Stimulated activated CD4-positive, alpha-beta T cell treated with anti-CD3 and anti-CD28 coated beads, Interleukin-4, amount 100 ng/mL, for 4 hours (primary cell): ENCODE measurements around the gene C13orf46.
"Not testable (repeated sequence)": the region's sequence is repeated elsewhere in the genome, so short reads cannot be mapped to it uniquely, and the experiment has no call there.

Experiments used
- DNase-seq, 2 experiments: peaks; one replicate each; pipeline ENCODE4 v3.0.0-alpha.2; 2020

Gene C13orf46

DNA sequence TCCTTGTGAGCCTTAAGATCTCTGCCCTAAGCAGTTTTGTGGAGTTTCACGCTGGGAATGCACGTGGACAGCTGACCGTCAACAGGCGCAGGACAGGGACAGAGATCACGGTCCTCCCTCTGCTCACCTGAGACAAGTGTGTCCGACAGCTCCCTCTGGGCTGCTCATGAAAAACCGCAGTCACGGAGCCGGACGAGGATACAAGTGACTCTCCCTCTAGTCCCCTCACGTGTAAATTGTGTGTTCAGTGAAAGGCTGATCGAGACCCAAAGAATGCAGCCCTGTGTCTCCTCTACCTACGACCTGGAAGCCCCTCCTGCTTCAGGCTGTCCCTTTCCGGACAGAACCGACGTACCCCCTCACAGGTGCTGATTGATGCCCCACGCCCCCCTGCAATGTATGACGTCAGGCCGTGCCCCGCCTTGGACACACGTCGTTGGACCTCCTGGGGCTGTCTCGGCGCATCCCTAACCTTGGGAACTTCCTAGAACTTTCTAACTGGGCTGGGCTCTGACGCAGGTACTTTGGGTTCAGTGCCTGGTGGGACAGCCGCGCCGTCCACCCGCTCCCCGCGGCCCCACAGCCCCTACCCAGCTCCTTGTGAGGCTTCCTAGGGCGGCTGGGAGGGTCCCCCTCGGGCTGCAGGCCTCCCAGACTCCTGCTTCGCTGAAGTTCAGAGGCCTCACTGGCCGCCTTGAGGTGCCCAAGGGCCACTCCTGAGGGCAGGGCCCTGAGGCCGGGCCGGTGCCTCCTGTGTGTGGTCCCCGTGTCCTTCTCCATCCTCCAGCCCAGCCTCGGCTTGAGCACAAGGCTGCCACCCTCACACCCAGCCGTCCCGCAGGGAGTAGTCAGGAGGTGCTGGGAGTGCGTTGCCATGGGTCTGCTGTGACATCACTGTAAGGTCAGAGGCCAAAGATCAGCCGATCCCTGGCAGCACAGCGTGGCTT is at the start of gene C13orf46:
TSS of gene C13orf46 (minus strand) at position 859 of the 947 bp plus-strand sequence. CDS start at position 780, 79 bp downstream.
- DNase-seq, result no peak

DNA sequence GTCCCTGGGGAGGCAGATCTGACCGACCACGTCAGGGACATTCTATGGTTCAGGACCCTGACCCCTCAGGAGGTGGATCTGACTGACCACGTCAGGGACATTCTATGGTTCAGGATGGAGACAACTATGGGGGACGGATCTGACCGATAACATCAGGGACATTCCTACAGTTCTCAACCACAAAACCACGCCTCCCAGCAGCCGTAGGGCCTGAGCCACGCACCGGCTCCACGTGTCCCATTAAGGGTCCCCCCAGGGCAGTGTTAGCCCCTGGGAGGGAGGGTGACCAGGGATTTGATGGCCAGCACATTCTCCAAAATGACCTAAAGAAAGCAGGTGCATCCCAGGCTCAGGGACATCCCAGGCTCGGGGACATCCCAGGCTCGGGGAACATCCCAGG is 49.0 kb upstream of the C13orf46 start:
- DNase-seq, result no peak

DNA sequence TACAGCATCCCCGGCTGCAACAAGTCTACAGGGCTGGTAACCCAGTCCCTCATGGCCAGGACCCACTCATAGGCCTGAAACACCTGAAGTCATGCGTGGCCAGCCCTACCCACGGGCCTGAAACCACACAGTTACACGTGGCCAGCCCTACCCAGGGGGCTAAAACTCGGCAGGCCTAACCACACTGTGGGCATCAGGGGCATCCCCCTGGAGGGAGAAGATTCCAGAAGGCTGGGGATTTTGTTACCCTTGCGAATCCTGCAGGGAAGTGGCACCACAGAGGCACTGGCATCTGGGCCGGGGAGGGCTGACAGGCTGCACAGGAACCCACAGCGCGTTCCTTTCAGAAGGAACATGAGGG is 48.4 kb upstream of the C13orf46 start:
- DNase-seq, result no peak

DNA sequence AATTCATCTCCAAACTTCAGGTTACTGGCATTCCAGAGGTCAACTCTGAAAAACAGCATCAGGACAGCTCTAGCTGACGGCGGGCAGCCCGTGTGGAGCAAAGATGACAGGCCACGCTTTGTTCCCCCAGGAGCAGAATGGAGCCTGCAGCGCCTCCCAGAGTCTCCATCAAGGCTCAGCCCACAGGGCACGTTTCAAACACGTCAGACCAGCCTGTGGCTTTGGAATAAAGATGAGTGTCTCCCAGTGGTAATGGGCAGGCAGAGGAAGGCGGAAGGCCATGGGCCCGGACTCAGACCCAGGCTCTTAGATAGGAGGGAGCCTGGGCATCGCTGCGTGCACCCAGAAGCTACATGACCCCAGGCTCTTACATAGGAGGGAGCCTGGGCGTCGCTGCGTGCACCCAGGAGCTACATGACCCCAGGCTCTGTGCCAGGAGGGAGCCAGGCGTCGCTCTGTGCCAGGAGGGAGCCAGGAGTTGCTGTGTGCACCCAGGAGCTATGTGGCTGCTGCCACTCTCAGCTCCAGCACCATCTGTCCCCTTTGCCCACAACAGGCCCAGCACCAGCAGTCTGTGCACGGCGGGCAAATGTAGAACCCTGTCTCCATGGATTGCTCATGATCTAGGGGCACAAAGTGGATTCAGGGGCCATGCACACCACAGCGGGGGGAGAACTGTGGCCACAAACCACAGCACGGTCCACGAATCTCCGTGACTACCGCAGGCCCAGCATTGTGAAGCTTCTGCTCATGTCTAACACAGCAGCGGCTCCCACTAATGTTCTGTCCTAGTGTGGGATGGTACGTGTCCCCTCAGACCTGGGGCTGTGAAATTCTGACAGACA is 47.8 kb upstream of the C13orf46 start:
- no peak for DNase-seq

DNA sequence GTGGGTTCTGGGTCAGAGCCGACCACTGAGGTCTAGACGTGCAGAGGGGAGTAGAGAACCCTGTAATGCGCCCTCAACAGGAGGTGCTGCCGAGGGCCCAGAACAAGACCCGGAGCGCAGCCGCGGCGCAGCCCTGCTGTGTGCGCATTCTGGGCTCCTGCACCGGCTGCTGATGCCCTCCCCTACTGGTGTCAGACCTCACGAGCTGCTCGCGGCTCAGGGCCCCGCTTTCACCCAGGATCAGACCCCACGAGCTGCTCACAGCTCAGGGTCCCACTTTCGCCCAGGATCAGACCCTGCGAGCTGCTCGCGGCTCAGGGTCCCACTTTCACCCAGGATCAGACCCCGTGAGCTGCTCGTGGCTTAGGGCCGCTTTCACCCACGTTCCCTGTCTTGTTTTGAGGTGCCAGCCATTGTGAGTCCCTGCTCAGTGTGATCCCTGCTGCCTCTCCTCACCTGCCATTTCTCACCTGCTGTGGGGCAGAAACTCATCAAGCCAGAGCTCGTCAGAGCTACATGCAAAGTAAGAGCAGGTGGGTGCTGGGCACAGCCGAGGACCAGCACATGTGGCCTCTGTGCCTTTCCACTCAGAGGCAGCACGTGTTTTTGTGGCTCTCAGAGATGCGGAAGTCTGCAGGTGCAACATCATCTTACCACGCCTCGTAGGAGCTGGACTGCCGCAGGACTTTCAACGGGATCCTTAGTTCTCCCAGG is 47.0 kb upstream of the C13orf46 start:
- no peak for DNase-seq

DNA sequence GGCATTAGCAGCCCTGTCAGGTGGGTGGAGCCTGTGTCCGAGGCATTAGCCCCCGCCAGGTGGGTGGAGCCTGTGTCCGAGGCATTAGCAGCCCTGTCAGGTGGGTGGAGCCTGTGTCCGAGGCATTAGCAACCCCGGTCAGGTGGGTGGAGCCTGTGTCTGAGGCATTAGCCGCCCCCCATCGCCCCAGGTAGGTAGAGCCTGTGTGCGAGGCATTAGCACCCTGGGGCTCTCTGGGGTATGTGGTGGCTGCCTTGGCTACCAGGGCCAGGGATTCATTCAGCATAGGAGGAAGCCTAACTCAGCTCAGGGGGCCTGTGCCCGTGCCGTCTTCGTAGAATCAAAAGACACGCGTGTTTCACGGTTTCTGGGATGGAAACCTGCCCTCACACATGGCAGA is 46.3 kb upstream of the C13orf46 start:
- not testable (repeated sequence) for DNase-seq

DNA sequence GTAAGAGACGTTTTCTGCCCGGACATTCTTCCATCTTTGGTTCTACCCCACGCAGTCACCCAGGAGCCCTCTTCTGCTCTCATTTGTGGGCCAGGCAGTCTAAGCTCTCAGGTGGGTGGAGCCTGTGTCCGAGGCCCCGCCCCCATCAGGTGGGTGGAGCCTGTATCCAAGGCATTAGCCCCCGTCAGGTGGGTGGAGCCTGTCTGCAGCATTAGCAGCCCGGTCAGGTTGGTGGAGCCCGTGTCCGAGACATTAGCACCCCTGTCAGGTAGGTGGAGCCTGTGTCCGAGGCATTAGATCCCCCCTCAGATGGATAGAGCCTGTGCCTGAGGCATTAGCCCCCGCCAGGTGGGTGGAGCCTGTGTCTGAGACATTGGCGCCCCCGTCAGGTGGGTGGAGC is 45.5 kb upstream of the C13orf46 start:
- DNase-seq, result peak; percentile 17 to 29

DNA sequence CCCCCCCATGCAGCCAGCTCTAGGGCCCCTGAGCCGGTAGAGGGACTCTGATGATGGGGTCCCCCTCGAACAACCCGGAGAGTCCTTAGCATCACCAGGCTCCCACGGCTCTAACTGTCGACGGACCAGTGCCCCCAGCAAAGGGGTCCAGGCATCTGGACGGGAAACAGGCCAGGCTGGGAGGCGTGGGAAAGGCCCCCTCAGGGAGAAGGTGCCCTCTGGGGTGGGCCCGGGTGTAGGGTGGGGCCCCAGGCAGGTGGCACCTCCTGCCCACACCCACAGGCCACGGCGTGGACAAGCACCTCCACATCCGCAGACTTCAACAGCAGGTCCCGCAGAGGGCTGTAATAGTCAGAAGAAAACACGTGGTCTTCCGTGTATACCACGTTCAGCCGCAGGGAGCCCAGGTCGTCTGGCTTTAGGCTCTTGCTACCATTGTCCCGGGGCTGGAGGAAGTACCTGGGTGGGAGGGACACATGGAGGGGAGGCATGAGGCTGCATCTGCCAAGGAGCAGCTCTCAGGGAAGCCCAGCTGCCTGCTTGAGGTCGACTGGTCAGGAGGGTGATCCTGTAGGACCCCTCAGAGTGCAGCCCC is 44.7 kb upstream of the C13orf46 start:
- no peak for DNase-seq

DNA sequence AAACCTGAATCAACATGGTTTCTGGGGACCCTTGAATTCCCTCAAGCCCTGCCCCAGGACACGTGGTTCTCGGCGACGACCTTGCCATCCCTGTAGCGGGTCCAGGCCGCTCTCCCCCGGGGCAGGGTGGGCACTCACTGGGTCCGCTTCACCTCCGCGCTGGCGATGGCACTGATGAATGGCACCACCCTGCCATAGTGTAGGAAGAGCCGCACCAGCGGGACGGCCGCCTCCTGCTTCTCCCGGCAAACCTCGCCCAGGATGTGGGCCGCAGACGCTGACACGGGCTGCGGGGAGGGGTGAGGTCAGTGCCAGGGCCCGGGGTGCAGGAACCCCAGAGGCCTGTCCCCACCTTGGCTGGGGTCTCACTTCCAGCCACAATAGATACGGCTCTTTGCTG is 44.1 kb upstream of the C13orf46 start:
- DNase-seq, result no peak

DNA sequence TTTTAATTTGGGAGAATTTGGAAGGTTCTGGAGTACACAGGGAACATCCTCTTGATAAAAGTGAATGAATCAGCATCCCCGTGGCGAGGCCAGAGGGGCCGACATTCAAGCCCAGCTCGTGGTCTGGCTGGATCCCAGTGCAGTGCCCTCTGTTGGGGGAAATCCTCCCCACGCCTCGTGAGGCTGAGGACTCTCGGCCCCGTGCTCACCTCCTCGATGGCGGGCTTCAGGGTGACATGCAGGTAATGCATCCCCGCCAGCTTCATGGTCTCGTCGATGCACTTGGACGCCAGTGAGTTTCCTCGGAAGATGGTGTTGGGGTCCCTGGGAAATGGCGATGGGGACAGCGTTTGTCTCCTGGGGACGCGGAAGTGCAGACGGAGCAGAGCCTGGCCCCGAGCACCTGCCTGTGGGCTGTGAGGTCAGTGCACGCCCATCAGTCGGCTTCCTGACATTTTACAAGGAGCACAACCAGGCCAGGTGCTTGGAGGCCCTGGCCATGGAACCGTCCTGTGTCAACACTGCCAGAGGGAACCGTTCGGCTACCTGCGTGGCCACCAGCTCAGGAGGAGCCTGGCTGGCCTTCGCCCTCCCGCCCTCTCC is 43.3 kb upstream of the C13orf46 start:
- DNase-seq, result no peak

DNA sequence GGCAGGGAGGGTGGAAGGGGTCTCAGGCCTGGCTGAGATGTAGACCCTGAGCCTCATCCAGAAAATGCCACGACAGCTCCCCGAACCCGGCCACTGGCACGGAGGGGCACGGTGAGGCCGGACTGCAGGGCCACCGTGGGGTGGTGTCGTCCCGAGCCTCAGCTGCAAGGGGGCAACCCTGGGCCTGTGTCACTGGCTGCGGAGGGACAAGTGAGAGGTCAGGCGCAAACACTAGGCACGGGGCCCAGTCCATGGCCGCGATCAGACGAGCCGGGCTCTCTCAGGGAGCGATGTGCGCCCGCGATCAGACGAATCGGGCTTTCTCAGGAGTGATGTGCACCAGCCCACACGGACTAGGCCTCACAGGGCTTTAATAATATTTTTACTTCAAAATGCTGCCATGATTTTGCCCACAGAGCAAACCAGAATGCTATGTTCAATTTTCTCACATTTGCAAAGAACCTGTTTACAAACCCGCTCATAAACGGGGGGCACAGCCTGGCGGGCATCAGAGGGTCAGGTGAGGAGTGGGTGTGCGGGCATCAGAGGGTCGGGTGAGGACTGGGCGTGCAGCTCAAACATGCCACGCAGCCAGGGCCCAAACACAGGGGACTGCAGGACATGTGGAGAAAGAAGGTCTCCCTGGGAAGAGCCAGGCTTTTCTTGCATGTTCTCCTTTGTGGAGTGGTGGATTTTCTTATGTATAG is 42.6 kb upstream of the C13orf46 start:
- no peak for DNase-seq

DNA sequence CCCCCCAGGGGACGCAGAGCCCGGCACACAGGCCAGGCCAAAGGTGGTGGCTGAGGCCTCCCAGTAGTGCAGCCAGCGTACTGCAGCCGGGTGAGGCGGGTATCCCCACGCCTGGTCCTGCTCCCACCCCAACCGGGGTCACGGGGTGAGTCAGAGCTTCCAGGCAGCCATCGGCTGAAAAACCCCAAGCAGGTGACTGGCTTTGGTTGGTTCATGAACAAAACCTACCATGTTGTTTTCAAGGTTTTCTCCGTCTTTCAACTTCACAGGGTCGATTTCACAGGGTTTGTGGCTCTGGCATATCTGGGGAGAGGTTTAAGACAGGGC is 42.1 kb upstream of the C13orf46 start:
- DNase-seq, result no peak

DNA sequence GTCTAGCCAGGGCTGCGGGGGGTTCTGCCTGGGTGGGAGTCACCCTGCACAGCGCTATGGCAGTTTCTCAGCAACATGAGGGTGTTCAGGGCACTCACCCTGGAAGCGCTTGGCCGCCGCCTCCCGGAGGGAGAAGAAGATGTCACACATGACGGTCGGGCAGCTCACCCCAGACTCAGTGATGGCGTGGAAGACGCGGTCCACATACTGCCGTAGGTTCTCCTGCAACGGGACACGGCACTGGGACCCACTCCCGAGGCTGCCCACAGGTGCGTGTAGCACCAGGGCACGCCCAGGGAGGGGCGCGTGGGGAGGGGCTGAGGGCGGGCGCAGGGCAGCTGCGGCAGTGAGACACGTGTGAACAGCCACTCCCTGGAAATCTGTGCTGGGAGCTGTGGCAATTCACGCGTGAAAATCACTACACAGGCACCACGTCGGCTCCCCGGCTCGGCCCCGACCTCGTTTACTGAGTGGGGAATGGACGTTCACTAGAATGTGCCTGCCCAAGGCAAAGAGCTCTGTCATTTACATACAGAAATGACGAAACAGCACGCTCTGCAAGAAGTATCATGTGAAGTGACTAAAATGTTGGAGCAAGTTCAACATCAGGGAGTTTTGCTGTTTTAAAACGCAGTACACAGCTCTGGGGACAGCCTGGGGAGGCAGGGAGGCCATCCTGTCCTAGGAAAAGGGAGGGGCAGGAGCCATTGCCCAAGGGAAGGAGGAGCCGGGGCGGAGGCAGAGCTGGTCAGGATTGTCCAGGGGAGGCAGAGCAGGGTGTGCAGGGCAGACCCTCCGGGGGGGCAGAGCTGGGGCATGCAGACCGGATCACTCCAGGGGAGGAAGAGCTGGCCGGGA is 41.5 kb upstream of the C13orf46 start:
- no peak for DNase-seq

DNA sequence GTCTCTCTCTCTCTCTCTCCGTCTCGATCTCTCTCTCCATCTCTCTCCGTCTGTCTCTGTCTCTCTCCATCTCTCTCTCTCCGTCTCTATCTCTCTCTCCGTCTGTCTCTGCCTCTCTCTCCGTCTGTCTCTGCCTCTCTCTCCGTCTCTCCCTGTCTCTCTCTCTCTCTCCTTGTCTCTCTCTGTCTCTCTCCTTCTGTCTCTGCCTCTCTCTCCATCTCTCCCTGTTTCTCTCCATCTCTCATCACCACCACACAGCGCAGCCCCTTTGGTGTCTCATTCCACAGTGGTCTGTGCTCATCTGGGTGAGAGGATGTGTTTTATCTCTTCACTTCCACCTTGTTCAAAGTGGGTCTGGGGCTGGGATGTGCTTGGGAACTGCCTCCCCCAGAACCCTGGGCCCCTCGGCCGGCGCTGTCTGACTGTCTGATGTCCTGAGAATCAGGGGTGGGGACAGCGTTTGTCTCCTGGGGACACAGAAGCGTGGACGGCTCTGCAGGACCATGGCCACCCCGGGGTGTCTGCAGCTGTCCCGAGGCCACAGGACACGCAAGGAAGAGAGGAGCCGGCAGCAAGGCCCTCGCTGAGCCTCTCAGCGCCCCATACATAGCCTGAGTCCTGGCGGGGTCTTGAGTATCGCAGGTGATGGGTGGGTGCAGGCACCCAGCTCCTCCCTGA is 40.2 kb upstream of the C13orf46 start:
- no peak for DNase-seq

DNA sequence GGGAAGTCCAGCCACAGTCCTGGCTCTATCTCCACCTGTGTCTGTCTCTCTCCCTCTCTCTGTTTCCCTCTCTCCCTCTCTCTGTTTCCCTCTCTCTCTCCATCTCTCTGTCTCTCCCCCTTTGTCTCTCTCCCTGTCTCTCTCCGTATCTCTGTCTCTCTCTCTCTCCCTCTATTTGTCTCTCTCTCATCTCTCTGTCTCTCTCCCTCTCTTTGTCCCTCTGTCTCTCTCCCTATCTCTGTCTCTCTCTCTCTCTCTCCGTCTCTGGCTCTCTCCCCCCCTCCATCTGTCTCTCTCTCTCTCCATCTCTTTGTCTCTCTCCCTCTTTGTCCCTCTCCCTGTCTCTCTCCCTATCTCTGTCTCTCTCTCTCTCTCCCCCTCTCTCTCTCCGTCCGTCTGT is 39.5 kb upstream of the C13orf46 start:
- no peak for DNase-seq

DNA sequence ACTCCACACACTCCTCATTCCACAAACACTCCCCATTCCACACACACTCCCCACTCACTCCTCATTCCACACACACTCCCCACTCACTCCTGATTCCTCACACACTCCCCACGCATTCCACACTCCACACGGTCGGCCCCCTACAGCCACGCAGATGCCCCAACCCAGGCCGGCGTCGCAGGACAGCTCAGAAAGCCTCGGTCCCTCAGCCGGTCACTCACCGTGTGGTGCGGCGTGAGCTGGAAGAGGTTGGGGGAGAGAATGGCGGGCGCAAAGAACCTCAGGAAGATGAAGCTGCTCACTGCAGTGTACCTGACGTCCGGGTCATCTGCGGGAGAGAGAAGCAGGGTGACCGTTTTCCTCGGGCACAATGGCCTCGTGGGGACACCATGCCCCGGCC is 39.0 kb upstream of the C13orf46 start:
- DNase-seq, result no peak

DNA sequence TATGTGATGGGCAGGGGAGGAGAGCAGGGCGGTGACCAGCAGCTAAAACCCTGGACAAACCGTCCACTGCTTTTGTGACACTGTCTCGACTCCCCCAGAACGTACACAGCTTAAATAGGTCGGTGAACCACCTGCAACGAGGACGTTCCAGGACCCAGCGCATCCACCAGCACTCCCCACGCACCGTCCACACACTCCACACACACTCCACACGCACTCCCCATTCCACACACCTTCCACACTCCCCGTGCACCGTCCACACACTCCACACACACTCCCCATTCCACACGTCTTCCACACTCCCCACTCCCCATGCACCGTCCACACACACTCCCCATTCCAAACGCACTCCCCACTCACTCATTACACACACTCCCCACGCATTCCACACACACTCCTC is 38.3 kb upstream of the C13orf46 start:
- DNase-seq, result no peak

DNA sequence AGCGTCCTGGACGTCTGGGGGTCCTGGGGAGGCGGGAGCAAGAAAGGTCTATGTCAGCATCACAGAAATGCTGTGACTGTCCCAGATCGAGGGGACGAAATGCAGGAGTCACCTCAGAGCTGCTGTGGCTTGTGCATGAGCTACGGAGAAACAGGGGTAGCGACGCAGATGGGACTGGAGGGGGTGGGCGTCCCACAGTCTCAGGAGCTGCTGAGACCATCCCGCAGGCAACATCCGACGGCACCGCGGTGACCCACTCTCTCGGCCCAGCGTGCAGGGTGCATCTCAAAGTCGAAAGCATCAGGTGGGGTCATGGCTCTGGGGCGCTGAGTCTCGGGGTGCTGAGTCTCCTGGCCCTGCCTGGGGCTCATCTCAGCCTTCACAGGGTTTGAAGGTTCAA is 37.4 kb upstream of the C13orf46 start:
- DNase-seq, result no peak

DNA sequence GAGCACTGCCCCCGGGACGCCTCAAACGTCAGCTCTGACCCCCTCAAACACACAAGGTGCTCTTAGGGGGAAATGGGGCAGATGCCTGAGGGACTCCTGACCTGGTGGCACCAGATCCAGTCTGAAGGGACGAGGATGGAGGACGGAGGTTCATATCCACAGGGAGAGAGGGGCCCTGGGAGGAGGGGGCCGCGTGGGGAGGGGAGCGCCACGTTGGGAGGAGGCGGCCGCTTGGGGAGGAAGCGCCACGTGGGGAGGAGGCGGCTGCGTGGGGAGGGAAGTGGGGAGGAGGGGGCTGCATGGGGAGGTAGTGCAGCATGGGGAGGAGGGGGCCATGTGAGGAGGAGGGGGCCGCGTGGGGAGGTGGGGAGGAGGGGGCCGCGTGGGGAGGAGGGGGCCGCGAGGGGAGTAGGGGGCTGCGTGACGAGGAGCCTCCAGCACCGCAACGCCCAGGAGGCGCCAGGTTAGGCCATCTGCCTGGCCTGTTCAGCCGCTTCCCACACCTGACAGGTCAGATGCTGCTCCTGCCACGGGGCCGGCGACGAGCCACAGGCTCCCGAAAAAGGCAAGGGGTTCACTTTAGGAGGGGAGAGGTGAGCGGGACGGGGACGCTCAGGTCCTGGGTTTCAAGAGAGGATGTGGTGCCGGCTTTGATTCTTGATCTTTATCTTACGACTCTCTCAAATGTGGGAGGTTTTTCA is 36.7 kb upstream of the C13orf46 start:
- DNase-seq, result no peak
